RWPE2 (cell line): ENCODE measurements around the gene TDRD3.

Experiments
- ATAC-seq: fragments of 200-7000 bp; cut with Tn5 transposase; 3 replicates; pipeline ENCODE4 v1.9.1; 2021; ENCODE audit warnings: low read depth
- DNase-seq: peaks from one replicate; pipeline ENCODE4 v3.0.0-alpha.2; 2020; ENCODE audit warnings: low spot score
- H3K27ac ChIP-seq: fragments of 450-650 bp; 2 replicates; pipeline ENCODE4 v1.5.1; 2017; ENCODE audit warnings: mild to moderate bottlenecking; ENCODE audit not compliant: poor library complexity, severe bottlenecking
- H3K27me3 ChIP-seq: fragments of 250-450 bp; sonication (Bioruptor Pico); 2 replicates; pipeline ENCODE4 v1.5.1; 2021; ENCODE audit warnings: mild to moderate bottlenecking, moderate library complexity; ENCODE audit not compliant: insufficient read depth, poor library complexity, severe bottlenecking
- H3K36me3 ChIP-seq: fragments of 250-450 bp; sonication (Bioruptor Pico); 2 replicates; pipeline ENCODE4 v1.5.1; 2020; ENCODE audit warnings: low read depth, mild to moderate bottlenecking, moderate library complexity
- H3K4me1 ChIP-seq: fragments of 250-450 bp; sonication (Bioruptor Pico); 2 replicates; pipeline ENCODE4 v1.5.1; 2021; ENCODE audit warnings: mild to moderate bottlenecking, moderate library complexity; ENCODE audit not compliant: insufficient read depth, poor library complexity, severe bottlenecking
- H3K4me3 ChIP-seq: fragments of 250-450 bp; sonication (Bioruptor Pico); 2 replicates; pipeline ENCODE4 v1.5.1; 2021; ENCODE audit warnings: mild to moderate bottlenecking, moderate library complexity; ENCODE audit not compliant: severe bottlenecking
- H3K9me3 ChIP-seq: fragments of 250-450 bp; sonication (Bioruptor Pico); 2 replicates; pipeline ENCODE4 v1.5.1; 2021; ENCODE audit warnings: mild to moderate bottlenecking, moderate library complexity; ENCODE audit not compliant: severe bottlenecking
- TF ChIP-seq, protein P1 (sequence below): fragments of 450-650 bp; IDR thresholded peaks from one replicate; pipeline ENCODE4 v1.5.1; 2017; ENCODE audit warnings: mild to moderate bottlenecking, moderate library complexity; ENCODE audit not compliant: poor library complexity, severe bottlenecking

Gene TDRD3

DNA sequence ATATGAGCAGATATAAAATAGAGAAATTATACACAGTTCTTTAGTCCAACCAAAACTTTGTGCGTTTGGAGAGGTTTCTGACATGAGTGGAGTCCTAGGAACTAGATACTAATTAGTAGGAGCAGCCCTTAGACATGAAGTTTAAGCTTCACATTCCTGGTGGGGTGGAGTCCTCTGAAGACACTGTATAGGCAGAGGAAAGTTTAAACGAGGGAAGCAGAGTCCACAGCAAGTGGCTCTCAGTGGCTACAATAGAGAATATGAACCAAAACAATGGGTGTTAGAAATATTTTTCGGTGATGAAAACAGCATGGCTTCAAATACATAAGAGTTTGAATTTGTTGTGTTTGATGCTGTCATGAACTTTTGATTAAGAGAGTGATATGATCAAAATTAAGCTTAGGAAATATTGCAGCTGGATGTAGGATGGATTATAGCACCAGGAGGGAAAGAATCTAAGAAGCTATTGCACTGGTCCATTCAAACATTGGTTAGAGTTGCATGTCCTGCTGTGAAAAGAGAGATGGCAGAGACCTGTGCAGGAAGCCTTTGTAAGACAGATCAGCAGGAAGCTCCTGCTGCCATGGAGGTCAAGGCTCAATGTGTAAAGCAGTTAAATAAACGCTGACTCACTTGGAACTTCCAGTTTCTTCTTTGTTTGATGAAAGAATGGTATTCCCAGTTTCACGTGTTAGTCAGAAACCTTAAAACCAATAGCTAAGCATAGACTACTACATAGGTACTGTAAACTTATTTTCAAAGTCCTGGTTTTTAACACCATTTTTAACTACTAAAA, 175.2 kb downstream of the TDRD3 start:
- DNase-seq (no peak), ATAC-seq (peak; percentile 92)
- Histone ChIP-seq H3K9me3 (no peaks in the 10 kb centered on the region), H3K4me1 (peaks cover 7% of the 10 kb centered on the region), H3K27me3 (no peaks in the 10 kb centered on the region), H3K27ac (no peak overlapping the region), H3K4me3 (no peak overlapping the region), H3K36me3 (0 out of 2 replicates have a peak, but pooled peaks cover 9% of the 10 kb centered on the region)
- TF ChIP-seq, protein P1, sequence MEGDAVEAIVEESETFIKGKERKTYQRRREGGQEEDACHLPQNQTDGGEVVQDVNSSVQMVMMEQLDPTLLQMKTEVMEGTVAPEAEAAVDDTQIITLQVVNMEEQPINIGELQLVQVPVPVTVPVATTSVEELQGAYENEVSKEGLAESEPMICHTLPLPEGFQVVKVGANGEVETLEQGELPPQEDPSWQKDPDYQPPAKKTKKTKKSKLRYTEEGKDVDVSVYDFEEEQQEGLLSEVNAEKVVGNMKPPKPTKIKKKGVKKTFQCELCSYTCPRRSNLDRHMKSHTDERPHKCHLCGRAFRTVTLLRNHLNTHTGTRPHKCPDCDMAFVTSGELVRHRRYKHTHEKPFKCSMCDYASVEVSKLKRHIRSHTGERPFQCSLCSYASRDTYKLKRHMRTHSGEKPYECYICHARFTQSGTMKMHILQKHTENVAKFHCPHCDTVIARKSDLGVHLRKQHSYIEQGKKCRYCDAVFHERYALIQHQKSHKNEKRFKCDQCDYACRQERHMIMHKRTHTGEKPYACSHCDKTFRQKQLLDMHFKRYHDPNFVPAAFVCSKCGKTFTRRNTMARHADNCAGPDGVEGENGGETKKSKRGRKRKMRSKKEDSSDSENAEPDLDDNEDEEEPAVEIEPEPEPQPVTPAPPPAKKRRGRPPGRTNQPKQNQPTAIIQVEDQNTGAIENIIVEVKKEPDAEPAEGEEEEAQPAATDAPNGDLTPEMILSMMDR, result no peak

DNA sequence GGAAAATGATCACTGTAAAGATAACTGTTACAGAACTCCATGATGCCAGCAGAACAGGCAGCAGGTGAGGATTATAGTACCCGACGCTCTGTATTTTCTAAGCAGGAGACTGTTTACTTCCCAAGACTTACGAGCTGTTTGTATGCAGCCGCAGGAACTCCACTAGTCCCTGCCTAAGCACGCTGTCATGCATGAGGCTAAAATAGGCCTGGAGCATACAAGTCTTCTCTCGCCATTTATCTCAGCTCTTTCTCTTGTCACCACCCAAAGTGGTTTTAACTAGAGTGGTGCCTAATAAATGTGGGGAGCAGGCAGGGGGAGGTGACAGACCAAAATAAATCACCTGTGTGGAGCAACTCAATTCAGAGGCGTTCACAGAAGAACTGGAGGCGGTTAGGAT, 175.8 kb downstream of the TDRD3 start:
- H3K27ac ChIP-seq, result no peak overlapping the region
- DNase-seq (no peak), ATAC-seq (no peak)
- peaks cover 7% of the 10 kb centered on the region for H3K4me1 ChIP-seq
- no peaks in the 10 kb centered on the region for H3K27me3 ChIP-seq
- TF ChIP-seq, protein P1, result no peak
- no peaks in the 10 kb centered on the region for H3K9me3 ChIP-seq
- H3K4me3 ChIP-seq, result no peak overlapping the region
- 0 out of 2 replicates have a peak, but pooled peaks cover 9% of the 10 kb centered on the region for H3K36me3 ChIP-seq

DNA sequence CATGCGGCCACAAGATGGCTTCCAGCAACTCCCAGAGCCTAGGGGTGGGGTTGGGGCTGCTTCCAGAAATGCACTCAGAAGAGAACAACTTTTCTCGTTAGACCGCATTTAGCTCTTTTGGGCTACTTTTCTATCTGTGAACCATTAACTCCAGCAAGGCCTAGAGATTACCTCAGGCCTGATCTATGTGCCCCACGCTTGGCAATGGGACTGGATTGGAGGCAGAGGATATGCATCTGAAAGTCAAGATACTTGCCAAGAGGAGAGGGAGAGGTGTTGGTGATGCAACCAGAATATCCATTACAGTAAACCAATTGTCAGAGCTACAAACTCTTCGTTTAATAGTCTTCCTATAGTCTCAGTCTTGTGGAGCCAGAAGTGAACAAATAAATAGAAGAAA, 177.7 kb downstream of the TDRD3 start:
- TF ChIP-seq, protein P1, result no peak
- DNase-seq (no peak), ATAC-seq (no peak)
- Histone ChIP-seq H3K4me3 (no peak overlapping the region), H3K4me1 (peaks cover 7% of the 10 kb centered on the region), H3K9me3 (no peaks in the 10 kb centered on the region), H3K27me3 (no peaks in the 10 kb centered on the region), H3K27ac (no peak overlapping the region), H3K36me3 (0 out of 2 replicates have a peak, but pooled peaks cover 3% of the 10 kb centered on the region)

DNA sequence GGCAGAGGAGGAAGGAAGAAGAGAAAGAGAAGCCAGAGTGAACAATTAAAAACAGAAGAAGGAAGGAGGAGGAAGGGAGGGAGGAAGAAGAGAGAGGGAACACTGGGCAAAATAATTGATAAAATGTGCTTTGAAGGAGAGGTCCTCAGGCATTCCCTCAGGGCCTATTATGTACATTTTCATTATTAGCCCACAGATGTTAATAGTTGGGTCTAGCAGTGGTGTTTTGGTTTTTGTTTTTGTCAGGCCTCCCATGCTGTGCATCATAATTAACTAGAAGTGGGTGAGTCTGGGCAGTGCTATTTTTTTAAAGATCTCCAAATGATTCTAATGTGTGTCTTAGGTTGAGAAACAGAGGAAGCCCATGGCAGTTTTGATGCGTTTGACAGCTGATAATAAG, 178.1 kb downstream of the TDRD3 start:
- H3K27ac ChIP-seq, result no peak overlapping the region
- no peaks in the 10 kb centered on the region for H3K27me3 ChIP-seq
- 0 out of 2 replicates have a peak, but pooled peaks cover 3% of the 10 kb centered on the region for H3K36me3 ChIP-seq
- peaks cover 7% of the 10 kb centered on the region for H3K4me1 ChIP-seq
- ATAC-seq (no peak), DNase-seq (no peak)
- no peak overlapping the region for H3K4me3 ChIP-seq
- TF ChIP-seq, protein P1, result no peak
- H3K9me3 ChIP-seq, result no peaks in the 10 kb centered on the region

DNA sequence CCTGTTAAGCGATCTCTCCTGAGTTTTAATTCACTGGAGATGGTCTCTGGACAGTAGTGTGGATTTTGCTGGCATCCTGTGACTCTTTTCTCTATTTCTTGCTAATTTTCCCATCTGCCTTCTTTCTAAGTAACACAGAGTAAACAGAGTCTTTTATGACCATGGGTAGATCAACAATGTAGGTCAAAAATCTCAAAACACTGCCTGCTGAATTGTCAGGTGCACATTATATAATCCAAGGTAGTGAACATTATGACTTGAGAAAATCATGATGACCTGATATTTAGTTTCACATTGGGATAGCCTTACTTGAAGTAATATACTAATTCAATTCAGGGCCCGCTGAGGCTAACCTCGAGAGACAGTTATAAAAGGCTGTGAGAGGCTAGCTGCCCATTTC, 180.7 kb downstream of the TDRD3 start:
- H3K36me3 ChIP-seq, result 0 out of 2 replicates have a peak, but pooled peaks cover 3% of the 10 kb centered on the region
- no peak overlapping the region for H3K27ac ChIP-seq
- H3K4me3 ChIP-seq, result no peak overlapping the region
- TF ChIP-seq, protein P1, result no peak
- no peaks in the 10 kb centered on the region for H3K27me3 ChIP-seq
- H3K4me1 ChIP-seq, result peaks cover 1% of the 10 kb centered on the region
- no peaks in the 10 kb centered on the region for H3K9me3 ChIP-seq
- no peak for ATAC-seq
- no peak for DNase-seq
